ENCODE measurements around the gene C19orf85.
A peak's percentile ranks its signal among the peaks of the same experiment; 100 is the strongest.

Gene C19orf85

GRCh38 chr19:55474269-55475265 is 10.0 kb upstream of the C19orf85 start:
- no peak for DNase-seq

DNA sequence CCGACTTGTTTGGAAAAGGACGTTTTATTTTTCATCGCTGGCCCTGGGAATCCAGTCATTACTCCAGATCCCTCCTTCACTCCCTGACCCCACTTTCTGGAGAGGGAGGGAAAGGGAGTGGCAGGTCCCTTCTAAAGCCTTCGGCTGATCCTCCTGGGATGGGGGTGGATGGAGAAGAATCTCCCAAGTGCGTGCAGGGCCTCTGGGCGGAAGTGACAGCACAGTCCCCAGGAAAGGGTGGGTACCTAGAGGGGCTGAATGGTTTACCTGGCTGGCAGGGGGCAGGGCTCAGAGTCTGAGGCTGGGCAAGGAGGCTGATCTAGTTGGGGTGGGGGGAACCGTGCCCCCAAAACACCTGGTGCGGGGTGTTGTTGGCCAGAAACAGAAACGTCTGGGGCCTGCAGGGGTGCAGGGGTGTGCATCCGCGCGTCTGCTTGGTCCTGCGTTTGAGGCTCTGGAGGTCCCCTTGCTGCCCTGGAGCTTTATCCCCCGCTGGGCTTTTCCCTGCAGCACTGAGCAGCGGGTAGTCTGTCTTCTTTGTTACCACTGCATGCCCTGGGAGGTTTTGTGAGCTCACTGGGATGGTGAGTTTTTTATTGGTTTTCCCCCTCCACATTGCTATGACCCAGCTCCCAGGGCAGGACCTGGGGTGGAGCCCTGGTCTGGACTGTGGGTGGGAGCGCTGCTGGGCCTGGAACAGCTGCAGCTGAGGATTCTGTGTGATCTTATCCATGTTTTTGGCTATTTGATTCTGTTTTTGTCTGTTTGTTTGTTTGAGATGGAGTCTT is 8.9 kb upstream of the C19orf85 start:
- no peak for DNase-seq

GRCh38 chr19:55472463-55472862 is 7.9 kb upstream of the C19orf85 start:
- no peak for DNase-seq

- DNase-seq, result no peak
Observed at GRCh38 chr19:55471266-55471665, 6.7 kb upstream of the C19orf85 start.

DNA sequence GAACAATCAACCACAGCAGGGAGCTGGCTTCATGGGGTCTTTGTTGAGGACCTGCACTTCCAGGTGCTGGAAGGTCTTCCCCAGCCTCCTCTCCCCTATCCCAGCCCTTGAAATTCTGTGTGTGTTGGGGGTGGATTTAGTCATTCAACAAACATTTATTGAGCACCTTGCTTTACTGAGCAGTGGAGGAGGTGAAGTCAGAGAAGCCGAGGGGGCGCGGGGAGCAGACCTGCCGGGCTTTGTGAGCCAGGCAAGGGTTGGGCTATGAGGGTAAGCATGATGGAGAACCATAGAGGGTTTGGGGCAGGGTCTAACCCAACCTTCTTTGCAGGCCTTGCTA is 3.5 kb upstream of the C19orf85 start:
- no peak for DNase-seq

- DNase-seq, result peak; percentile 26
Observed at GRCh38 chr19:55467236-55468053, 2.9 kb upstream of the C19orf85 start.

- DNase-seq, result no peak
Observed at GRCh38 chr19:55466241-55466614, 1.7 kb upstream of the C19orf85 start.

GRCh38 chr19:55465460-55466240 is 1.1 kb upstream of the C19orf85 start:
- DNase-seq, result no peak

DNA sequence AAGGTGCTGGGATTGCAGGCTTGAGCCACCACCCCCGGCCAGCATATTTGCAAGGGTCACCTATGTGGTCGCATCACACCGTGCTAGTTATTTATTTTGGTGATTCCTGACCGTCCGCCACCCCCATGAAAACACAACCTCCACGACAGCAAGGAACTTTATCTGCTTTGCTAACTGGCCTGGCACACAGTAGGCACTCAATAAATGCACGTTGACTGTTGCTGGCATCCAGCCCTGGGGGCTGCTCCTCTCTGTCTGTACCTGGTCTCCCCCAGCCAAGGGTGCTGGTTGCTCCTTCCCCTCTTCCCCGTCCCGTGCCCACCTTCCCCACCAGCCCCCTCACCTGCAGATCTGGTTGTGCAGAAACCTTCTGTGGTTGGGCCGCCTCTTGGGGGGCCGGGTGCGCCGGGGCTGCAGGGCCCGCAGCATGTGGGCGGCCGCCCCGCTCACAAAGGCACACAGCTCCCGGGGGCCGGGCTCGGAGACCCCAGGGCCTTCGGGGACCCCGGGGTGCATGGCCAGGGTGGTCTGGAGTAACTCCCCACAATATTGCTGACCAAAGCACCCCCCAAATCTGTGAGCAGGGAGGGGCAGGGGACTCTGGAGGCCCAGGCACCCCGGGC is 401 bp downstream of the C19orf85 start:
- DNase-seq, result no peak

DNA sequence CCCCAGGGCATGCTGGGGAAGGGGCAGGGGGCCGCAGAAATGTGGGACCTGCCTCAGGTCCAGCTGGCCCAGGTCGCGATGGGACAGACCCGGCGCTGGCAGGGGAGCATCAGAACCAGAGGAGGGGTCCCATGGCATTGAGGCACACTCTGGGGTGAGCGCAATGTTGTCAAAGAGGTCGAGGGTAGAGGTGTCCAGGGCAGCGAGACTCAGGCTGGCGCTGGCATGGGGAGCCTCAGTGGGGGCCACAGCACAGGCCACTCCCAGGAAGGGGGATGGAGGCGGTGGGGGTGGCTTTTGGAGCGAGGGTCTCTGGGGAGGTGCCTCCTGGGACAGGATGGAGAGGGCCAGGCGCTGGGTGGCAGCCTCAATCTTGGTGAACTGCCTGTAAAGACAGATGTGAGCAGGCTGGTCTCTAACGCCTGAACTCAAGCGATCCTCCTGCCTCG is 944 bp downstream of the C19orf85 start:
- DNase-seq, result no peak

DNA sequence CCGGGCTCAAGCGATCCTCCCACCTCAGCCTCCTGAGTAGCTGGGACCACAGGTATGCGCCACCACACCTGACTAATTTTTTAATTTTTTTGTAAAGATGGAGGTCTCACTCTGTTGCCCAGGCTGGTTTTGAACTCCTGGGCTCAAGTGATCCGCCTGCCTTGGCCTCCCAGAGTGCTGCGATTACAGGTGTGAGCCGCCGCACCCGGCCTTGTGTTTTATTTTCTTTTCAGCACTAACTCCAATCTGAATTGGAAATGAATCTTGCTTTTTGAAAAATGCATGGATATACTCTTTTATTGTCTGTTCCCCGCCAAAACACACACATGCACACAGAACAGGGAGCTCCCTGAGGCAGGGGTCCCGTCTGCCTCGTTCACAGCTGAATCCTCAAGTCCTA is 1.8 kb downstream of the C19orf85 start:
- no peak for DNase-seq

DNA sequence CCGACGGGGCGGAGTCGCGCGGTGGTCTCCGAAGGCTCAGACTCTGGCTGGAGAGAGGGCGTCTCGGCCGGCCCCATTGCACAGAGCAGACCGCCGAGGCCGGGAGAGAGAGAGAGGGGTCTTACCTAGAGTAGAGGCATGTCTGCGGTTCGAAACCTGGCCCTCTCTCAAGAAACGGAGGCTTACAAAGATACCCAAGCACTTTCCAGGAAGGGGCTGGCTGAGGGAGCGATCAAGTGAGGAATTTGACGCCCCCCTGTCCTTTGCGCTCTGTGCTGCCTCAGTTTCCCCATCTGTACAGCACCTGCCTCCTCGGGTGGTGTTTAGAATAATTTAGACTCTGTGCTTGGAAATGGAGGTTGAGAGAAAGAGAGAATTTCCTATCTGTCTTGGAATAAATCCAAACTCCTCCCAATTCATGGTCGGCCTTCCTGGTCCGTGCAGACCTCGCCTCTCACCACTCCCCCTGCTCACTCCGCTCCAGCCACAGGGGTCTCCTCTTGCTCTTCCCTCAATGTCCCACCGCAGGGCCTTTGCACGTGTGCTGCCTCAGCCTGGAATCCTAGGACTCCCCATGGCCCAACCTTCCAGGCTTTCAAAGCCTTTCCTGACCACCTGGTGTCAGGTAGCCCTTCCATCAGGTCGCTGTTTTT is 2.5 kb downstream of the C19orf85 start:
- DNase-seq, result peak; percentile 57

DNA sequence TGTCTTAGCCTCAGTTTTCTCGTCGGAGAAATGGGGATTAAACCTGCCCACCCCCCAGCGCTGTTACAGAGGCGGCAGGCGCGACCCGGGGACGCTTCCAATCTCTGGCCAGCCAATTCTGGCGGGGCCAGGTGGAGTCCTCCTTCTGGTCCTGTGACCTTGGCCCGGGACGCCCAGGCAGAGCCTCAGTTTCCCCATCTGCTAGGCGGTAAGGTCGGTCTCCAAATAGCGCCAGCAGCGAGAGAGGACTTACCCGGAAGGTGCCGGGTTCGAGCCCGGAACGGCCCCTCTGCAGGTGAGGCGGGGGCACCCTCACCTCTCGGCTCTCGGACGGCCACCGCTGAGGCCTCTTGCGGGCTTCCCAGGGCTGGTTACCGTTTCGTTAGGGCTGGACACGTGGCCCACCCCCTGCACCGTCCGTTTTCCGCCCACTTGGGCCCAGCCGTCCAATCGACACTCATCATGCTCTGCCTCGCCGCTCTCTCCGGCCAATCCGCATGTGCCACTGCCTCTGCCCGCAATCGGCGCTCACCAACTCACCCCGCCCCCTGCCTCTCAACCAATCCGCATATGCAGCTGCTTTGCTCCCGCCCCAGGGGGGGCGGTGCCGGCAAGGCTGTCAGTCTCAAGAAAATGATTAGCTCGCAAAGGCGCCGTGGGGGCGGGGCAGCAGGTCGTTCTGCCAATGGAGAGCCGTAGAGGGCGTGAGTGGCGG is 3.1 kb downstream of the C19orf85 start, which contains the start of gene ISOC2:
ISOC2 (minus strand) TSS at position 384 of the 715 bp plus-strand sequence. CDS start 5,156 bp downstream, outside the sequence.
- peak; percentile 100 for DNase-seq

DNA sequence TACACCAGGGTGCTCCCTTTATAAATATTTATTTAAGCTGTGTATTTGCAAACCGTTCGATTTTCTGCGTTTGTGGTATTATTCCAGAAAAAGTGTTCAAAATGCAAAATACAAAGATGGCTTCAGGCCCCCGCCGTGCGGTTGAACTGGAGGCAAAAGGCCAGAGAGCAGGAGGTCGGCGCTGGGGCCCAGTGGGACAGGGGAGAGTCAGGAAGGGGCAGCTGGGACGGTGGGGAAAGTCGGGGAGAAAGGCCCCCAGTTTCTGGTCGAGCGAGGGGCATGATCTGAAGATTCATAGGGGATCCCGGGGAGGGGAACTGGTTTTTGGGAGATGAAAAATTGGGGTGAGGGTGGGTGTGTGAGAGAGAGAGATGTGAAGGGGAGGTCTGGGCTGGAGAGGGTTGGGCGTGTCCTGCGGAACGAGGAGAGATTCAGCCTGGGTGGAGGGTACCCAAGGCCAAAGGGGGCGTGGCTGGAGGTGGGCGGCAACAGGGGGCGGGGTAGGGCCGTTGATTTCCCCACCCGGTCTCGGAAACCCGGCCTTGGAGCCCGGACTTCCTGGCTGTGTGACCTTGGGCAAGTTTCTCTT is 3.8 kb downstream of the C19orf85 start:
- peak; percentile 56 for DNase-seq

DNA sequence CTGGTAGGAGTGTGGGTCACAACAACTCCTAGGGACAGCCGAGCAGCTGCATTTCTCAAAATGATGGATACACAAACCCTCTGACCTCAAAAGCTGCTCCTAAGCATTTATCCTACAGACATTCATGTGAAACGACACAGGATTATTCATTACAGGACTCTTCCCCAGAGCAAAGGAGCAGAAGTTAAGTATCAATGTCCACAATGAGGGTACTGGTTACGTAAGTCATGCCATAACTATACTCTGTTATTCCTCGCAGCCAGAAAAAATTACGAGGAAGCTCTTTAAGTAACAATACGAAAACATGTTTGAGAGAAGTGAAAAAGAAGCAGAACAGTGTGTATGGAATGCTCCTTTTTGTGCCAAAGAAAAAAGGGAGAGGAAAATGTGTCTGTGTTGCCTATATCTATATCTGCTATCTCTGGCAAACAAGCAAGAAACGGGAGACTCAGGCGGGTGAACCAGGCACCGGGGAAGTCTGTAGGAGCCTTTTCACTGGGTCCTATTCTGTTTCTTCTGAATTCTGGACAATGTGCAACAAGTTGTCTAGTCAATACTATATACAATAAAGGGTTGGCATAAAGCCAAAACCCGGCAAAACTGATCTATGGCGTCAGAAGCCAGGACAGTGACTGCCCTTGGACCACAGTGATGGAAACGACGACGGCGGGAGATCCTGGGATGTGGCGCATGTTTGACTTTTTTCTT is 4.4 kb downstream of the C19orf85 start:
- peak; percentile 61 for DNase-seq

DNA sequence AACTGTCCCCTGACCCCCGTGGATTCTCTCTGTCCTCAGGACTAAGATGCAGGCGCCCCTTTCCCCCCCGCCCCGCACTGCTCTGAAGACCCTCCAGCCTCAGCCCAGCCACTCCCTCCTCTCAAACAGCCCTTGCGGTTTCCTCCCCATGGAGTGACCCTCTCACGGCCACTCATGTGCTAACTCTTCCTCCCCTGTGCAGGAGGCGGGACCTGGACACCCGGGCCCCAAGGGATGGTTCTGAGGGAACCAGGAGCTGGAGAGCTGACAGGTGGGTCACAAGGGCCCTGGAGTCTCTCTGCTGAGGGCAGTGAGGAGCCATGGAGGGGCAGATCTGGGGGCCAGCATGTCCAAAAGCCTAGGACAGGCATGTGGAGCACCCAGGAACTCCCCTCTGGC is 5.0 kb downstream of the C19orf85 start:
- DNase-seq, result no peak

DNA sequence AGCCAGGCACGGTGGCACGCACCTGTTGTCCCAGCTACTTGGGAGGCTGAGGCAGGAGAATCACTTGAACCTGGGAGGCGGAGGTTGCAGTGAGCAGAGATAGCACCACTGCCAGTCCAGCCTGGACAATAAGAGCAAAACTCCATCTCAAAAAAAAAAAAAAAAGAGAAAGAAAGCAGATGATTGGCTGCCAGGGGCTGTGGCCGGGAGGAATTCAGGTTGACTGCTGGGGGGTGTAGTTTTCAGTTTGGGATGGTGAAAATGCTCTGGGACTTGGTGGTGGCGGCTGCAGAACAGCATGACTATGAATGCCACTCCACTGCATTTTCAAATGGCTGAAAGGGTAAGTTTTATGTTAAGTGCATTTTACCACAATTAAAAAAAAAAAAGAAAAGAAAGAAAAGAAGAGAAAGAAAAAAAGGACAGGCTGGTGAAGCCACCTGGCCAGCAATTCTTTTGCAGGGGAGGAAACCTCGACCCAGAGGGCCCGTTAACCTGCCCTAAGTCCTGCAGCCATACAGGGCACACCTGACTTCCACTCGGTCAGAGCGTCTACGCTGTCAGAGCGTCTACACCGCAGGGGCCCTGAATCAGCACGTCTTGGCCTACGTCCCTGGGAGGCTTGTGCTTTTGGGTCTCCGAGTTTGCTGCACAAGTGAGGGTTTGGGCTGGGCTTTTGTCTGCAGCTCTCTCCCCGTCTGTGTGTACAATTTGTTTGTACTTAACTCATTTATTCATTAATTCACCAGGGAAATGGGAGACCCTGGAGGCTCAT is 6.7 kb downstream of the C19orf85 start:
- no peak for DNase-seq

DNA sequence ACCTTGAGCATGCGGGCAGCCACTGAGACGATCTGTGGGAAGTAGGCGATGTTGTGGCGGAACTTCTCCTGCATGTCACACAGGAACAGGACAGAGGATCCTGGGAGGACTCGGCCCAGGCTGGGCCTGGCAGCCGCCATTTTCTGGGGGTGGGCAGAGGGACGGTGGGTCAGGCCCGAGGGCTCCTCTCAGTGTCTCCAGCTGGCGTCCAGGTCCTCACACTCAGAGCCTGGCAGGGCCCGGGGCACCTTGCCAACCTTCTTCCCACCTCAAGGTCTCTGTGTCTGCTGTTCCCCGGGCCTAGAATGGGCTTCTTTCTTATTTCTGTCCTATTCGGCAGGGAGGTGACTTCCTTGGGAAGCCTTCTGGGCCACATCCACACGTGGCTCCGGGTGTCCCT is 8.2 kb downstream of the C19orf85 start:
- no peak for DNase-seq

All from MV-4-11 (cell line).